ENCODE data around the gene GABRG3. TPM values are rescaled to one million over a fixed set of nuclear protein-coding genes. Genes with fewer than 3 reads are reported as not detected.

The GABRG3 gene
- total RNA-seq, 3 donors from 2014 or later (not counting 1 experiment from before 2014, with no cell fraction given) = not detected

- no peaks in the 10 kb centered on the region for H3K36me3 ChIP-seq (ENCODE audit: control insufficient read depth, insufficient read depth, low read length)
- intact Hi-C loops (cut with micrococcal nuclease) = no loop called here
- H3K27me3 Mint-ChIP-seq (ENCODE audit: low read depth in 2 of 2) = no peaks in the 10 kb centered on the region
- no peaks in the 10 kb centered on the region for H3K9me3 ChIP-seq (ENCODE audit: control insufficient read depth, insufficient read depth, low read length)
- ATAC-seq (no peak), DNase-seq (no peak)
- no peaks in the 10 kb centered on the region for H3K4me1 ChIP-seq (ENCODE audit: control insufficient read depth, insufficient read depth, low read length)
- H3K36me3 Mint-ChIP-seq = peaks cover 9% of the 10 kb centered on the region
- 90% methylated on average over 4 of the region's 6 CpGs for WGBS (ENCODE audit: insufficient coverage)
- no peak overlapping the region for H3K27ac Mint-ChIP-seq
- TF ChIP-seq CTCF (IDR thresholded peaks at IDR 0.05) = no peak
- no peak overlapping the region for H3K4me3 Mint-ChIP-seq
- no peaks in the 10 kb centered on the region for H3K27me3 ChIP-seq (ENCODE audit: control insufficient read depth, insufficient read depth, low read length)
- H3K27ac ChIP-seq (ENCODE audit: low read length) = no peak overlapping the region
- peaks cover 14 to 17% of the 10 kb centered on the region in 2 donors for H3K9me3 Mint-ChIP-seq
- H3K4me3 ChIP-seq (ENCODE audit: low read length) = no peak overlapping the region
- H3K4me1 Mint-ChIP-seq = no peaks in the 10 kb centered on the region
Measured at GRCh38 chr15:27396996-27397395, 426.0 kb downstream of the GABRG3 start.

- 70% methylated on average over 5 of the region's 8 CpGs for WGBS (ENCODE audit: insufficient coverage)
- peaks cover 12% of the 10 kb centered on the region for H3K36me3 Mint-ChIP-seq
Measured at GRCh38 chr15:27398631-27399161, 427.7 kb downstream of the GABRG3 start.

GRCh38 chr15:27399241-27399640 lies 428.3 kb downstream of the GABRG3 start:
- Mint-ChIP-seq H3K27ac (no peak overlapping the region), H3K4me1 (no peaks in the 10 kb centered on the region), H3K9me3 (peaks cover 13 to 14% of the 10 kb centered on the region in 2 donors), H3K4me3 (no peak overlapping the region), H3K27me3 (ENCODE audit: low read depth in 2 of 2) (no peaks in the 10 kb centered on the region), H3K36me3 (peaks cover 12% of the 10 kb centered on the region)
- no peaks in the 10 kb centered on the region for H3K36me3 ChIP-seq (ENCODE audit: control insufficient read depth, insufficient read depth, low read length)
- no peaks in the 10 kb centered on the region for H3K4me1 ChIP-seq (ENCODE audit: control insufficient read depth, insufficient read depth, low read length)
- no peak for TF ChIP-seq CTCF (IDR thresholded peaks at IDR 0.05)
- no peak for DNase-seq
- peaks cover 6% of the 10 kb centered on the region for H3K9me3 ChIP-seq (ENCODE audit: control insufficient read depth, insufficient read depth, low read length)
- H3K27ac ChIP-seq (ENCODE audit: low read length) = no peak overlapping the region
- WGBS (ENCODE audit: insufficient coverage) = 70% methylated on average over 6 of the region's 6 CpGs
- intact Hi-C loops (cut with micrococcal nuclease) = no loop called here
- no peak overlapping the region for H3K4me3 ChIP-seq (ENCODE audit: low read length)
- no peak for ATAC-seq
- H3K27me3 ChIP-seq (ENCODE audit: control insufficient read depth, insufficient read depth, low read length) = no peaks in the 10 kb centered on the region

More at GRCh38 chr15:27398631-27399161, 427.7 kb downstream of the GABRG3 start:
- TF ChIP-seq CTCF (IDR thresholded peaks at IDR 0.05) = no peak
- Histone ChIP-seq H3K4me3 (ENCODE audit: low read length) (no peak overlapping the region), H3K9me3 (ENCODE audit: control insufficient read depth, insufficient read depth, low read length) (peaks cover under 1% of the 10 kb centered on the region), H3K4me1 (ENCODE audit: control insufficient read depth, insufficient read depth, low read length) (no peaks in the 10 kb centered on the region), H3K27me3 (ENCODE audit: control insufficient read depth, insufficient read depth, low read length) (no peaks in the 10 kb centered on the region), H3K27ac (ENCODE audit: low read length) (no peak overlapping the region), H3K36me3 (ENCODE audit: control insufficient read depth, insufficient read depth, low read length) (no peaks in the 10 kb centered on the region)
- H3K4me1 Mint-ChIP-seq = no peaks in the 10 kb centered on the region
- no peak overlapping the region for H3K27ac Mint-ChIP-seq
- intact Hi-C loops (cut with micrococcal nuclease) = no loop called here
- no peak for ATAC-seq
- peaks cover 14 to 15% of the 10 kb centered on the region in 2 donors for H3K9me3 Mint-ChIP-seq
- H3K27me3 Mint-ChIP-seq (ENCODE audit: low read depth in 2 of 2) = no peaks in the 10 kb centered on the region
- no peak overlapping the region for H3K4me3 Mint-ChIP-seq
- no peak for DNase-seq

DNA sequence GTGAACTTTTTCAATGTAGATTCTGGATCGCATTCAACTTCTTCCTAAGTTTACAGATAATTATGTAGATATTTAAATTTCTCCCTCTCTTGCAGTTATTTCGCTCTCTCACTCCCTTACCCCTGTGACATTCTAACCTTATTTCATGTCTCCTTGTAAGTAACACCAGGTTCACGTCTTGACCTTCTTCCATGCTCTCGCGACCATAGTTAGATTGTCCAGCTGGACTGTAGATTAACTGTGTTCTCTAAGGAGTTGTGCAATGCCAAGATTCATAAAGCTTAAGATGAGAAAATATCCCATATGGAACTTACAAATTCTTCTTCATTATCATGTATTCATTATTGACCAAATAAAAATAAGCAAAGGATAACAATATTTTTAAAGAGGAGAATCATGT lies 430.5 kb downstream of the GABRG3 start:
- peaks cover 6% of the 10 kb centered on the region for H3K9me3 ChIP-seq (ENCODE audit: control insufficient read depth, insufficient read depth, low read length)
- 85% methylated on average over 4 of the region's 5 CpGs for WGBS (ENCODE audit: insufficient coverage)
- Mint-ChIP-seq H3K4me3 (no peak overlapping the region), H3K9me3 (peaks cover 16% of the 10 kb centered on the region in 2 donors), H3K27ac (no peak overlapping the region), H3K27me3 (ENCODE audit: low read depth in 2 of 2) (no peaks in the 10 kb centered on the region), H3K4me1 (no peaks in the 10 kb centered on the region), H3K36me3 (peaks cover 12% of the 10 kb centered on the region)
- H3K27me3 ChIP-seq (ENCODE audit: control insufficient read depth, insufficient read depth, low read length) = no peaks in the 10 kb centered on the region
- no peak overlapping the region for H3K4me3 ChIP-seq (ENCODE audit: low read length)
- DNase-seq (no peak), ATAC-seq (no peak)
- no peak overlapping the region for H3K27ac ChIP-seq (ENCODE audit: low read length)
- H3K4me1 ChIP-seq (ENCODE audit: control insufficient read depth, insufficient read depth, low read length) = no peaks in the 10 kb centered on the region
- TF ChIP-seq CTCF (IDR thresholded peaks at IDR 0.05) = no peak
- H3K36me3 ChIP-seq (ENCODE audit: control insufficient read depth, insufficient read depth, low read length) = no peaks in the 10 kb centered on the region
- intact Hi-C loops (cut with micrococcal nuclease) = no loop called here
